ENCODE results near the gene CACNG4.

CACNG4 gene

GRCh38 chr17:66988069-66988798 lies 23.7 kb downstream of the CACNG4 start:
- no peak overlapping the region for H3K27ac ChIP-seq
- no peak for TF ChIP-seq CTCF (conservative IDR thresholded peaks at IDR 0.05)

- no peak overlapping the region for H3K27ac ChIP-seq
- no peak for TF ChIP-seq CTCF (conservative IDR thresholded peaks at IDR 0.05)
These were observed 24.6 kb downstream of the CACNG4 start for GRCh38 chr17:66989076-66989475.

- H3K27ac ChIP-seq = no peak overlapping the region
- TF ChIP-seq CTCF (conservative IDR thresholded peaks at IDR 0.05) = no peak
These were observed 25.1 kb downstream of the CACNG4 start for GRCh38 chr17:66989579-66989978.

DNA sequence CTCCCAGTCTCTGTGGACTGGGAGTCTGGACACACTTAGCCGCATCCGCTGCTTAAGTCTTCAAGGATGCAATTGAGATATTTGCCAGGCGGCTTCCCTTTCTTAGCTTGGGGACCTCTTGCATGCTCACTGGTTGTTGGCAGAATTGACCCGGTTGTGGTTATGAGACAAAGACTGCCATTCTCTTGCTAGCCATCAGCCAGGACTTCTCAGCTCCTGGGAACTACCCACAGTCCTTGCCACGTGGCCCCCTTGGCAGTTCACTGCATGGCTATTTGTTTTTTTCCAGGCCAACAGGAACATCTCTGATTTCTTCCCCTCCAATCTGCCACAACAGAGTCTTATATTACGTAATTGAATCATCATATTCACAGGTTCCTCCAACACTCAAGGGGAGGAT lies 25.5 kb downstream of the CACNG4 start:
- TF ChIP-seq CTCF (conservative IDR thresholded peaks at IDR 0.05) = no peak
- no peak overlapping the region for H3K27ac ChIP-seq

DNA sequence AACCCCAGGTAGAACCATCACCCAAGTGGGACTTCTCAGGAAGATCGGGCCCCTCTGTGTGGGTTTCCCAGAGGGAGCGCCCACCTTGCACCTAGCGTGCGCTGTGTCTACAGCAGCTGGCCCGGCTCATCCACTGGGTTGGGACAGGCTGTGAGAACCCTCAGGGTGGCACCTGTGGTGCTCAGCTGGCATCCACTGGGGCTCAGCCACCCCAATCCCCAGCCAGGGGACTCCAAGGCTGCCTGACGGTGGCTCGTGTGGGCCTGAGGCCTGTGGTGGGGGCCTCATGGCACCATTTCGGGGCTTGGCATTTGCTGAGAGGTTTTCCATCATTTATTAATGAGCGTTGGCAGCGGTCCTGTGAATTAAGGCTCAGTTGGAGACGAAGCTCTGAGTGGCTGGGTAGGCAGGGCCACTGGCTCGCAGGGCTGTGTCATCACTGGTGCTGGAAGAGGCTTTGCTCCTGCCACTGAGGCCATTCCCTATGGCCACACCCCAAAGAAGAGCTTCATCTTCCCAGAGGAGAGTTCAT lies 28.5 kb downstream of the CACNG4 start:
- TF ChIP-seq CTCF (conservative IDR thresholded peaks at IDR 0.05) = no peak

DNA sequence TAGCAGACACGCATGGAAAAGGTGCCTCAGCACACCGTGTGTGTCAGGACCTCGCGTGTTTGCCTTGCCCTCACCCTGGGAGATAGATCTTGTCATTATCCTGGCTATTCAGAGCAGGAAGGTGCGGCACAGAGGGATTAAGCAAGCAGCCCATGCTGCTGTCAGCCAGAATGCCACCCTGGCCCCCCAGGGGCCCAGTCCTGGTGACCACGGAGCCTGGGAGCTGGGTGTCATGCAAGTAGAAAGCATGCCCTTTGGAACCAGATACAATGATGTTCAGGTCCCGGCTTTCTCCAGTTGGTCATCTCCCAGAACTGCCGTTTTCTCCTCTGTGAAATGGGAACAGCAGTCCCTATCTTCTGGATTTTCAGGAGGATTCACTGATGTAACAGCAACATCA lies 29.9 kb downstream of the CACNG4 start:
- H3K27ac ChIP-seq = no peak overlapping the region
- no peak for TF ChIP-seq CTCF (conservative IDR thresholded peaks at IDR 0.05)

More for the DNA sequence above, 28.5 kb downstream of the CACNG4 start:
- no peak overlapping the region for H3K27ac ChIP-seq

GRCh38 chr17:66994930-66995535 lies 30.5 kb downstream of the CACNG4 start:
- no peak overlapping the region for H3K27ac ChIP-seq
- no peak for TF ChIP-seq CTCF (conservative IDR thresholded peaks at IDR 0.05)
